OCI-LY1 (cell line): ENCODE results near the gene TMEM139.

Source experiments
- EZH2 ChIP-seq: fragments of 200-600 bp; sonication (generic), shearing (Covaris generic); IDR thresholded peaks from 2 replicates; pipeline ENCODE4 v1.8.0; 2017; ENCODE audit warnings: borderline replicate concordance, mixed run types, mild to moderate bottlenecking, antibody characterized with exemption, low read length, moderate library complexity, mixed read lengths
- TF ChIP-seq, protein P1 (sequence below): fragments of 200-600 bp; sonication (generic), shearing (Covaris generic); IDR thresholded peaks from 2 replicates; pipeline ENCODE4 v1.5.1; 2017; ENCODE audit warnings: mild to moderate bottlenecking, antibody characterized with exemption, low read length, moderate library complexity, mixed read lengths

DNA sequence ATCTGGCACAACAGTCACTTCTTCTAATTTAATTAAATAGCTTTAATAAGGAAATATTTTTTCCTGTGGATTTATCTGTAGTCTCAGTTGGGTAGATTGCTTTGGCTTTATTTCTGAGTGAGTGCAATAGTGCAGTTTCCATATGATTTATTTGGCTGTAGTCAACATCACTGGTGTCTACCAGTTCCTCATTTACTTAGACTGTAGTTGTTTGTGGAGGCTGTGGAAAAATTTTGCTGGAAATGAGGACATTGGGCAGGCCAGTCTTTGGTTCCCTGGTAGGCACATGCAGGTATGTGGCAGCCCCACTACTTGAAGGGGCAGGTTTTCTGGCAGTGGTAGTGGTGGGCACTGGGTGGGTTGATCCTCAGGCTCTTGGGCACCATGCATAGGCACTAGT lies 47.4 kb upstream of the TMEM139 start:
- TF ChIP-seq, protein P1, sequence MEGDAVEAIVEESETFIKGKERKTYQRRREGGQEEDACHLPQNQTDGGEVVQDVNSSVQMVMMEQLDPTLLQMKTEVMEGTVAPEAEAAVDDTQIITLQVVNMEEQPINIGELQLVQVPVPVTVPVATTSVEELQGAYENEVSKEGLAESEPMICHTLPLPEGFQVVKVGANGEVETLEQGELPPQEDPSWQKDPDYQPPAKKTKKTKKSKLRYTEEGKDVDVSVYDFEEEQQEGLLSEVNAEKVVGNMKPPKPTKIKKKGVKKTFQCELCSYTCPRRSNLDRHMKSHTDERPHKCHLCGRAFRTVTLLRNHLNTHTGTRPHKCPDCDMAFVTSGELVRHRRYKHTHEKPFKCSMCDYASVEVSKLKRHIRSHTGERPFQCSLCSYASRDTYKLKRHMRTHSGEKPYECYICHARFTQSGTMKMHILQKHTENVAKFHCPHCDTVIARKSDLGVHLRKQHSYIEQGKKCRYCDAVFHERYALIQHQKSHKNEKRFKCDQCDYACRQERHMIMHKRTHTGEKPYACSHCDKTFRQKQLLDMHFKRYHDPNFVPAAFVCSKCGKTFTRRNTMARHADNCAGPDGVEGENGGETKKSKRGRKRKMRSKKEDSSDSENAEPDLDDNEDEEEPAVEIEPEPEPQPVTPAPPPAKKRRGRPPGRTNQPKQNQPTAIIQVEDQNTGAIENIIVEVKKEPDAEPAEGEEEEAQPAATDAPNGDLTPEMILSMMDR = no peak
- TF ChIP-seq EZH2 = no peak
